Testis (tissue), 2 donors: Measurements from ENCODE around the gene MAML3.

ENCODE experiments used
- POLR2A ChIP-seq: fragments of 450-650 bp; IDR thresholded peaks from one replicate; pipeline ENCODE4 v1.6.1; 2017; ENCODE audit warnings: antibody characterized with exemption, mild to moderate bottlenecking, moderate library complexity
- TF ChIP-seq, protein P1 (sequence below), 3 experiments: fragments of 450-650 bp in 2 of 3; fragments of 200-600 bp in 1 of 3; sonication (generic) in 1 of 3; IDR thresholded peaks; one replicate each; pipeline ENCODE4 v1.5.1; 2016 to 2019; ENCODE audit warnings: antibody characterized with exemption in 3 of 3, mild to moderate bottlenecking in 2 of 3, moderate library complexity in 1 of 3

DNA sequence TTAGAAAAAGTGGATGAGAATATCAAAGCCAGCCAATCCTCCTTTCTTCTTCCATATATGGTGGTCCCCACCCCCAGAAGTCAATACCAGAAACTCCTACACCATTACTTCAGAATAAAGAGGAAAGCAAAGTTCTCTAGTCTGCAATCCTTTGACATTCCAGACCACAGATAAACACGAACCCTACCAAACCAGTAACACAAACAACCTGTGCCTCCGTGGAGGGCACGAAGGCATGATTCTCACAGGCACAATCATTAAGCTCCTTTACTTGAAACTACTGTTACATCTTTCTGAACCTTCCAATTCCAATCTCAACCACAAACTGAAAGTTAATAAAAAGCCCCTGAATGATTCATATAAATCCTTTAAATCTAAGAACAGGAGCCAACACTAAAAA, 16.3 kb downstream of the MAML3 start:
- no peak for TF ChIP-seq POLR2A
- TF ChIP-seq, protein P1, sequence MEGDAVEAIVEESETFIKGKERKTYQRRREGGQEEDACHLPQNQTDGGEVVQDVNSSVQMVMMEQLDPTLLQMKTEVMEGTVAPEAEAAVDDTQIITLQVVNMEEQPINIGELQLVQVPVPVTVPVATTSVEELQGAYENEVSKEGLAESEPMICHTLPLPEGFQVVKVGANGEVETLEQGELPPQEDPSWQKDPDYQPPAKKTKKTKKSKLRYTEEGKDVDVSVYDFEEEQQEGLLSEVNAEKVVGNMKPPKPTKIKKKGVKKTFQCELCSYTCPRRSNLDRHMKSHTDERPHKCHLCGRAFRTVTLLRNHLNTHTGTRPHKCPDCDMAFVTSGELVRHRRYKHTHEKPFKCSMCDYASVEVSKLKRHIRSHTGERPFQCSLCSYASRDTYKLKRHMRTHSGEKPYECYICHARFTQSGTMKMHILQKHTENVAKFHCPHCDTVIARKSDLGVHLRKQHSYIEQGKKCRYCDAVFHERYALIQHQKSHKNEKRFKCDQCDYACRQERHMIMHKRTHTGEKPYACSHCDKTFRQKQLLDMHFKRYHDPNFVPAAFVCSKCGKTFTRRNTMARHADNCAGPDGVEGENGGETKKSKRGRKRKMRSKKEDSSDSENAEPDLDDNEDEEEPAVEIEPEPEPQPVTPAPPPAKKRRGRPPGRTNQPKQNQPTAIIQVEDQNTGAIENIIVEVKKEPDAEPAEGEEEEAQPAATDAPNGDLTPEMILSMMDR (IDR thresholded peaks at IDR 0.05) = no peak
